Endodermal cell (in vitro differentiated cells): ENCODE measurements around the gene XG. TPM values are rescaled to one million over a fixed set of nuclear protein-coding genes. Genes with fewer than 3 reads are reported as not detected.
A peak's percentile ranks its signal among the peaks of the same experiment; 100 is the strongest.

Experiments
- DNase-seq: peaks from one replicate; pipeline ENCODE4 v3.0.0-alpha.2; 2017
- H3K27ac ChIP-seq: 2 replicates; pipeline ENCODE4 v1.5.1; 2013; ENCODE audit warnings: mild to moderate bottlenecking, low read depth, low read length, moderate library complexity
- H3K27me3 ChIP-seq: 2 replicates; pipeline ENCODE4 v1.6.1; 2013; ENCODE audit warnings: mild to moderate bottlenecking, low read length, moderate library complexity; ENCODE audit not compliant: insufficient read depth, control insufficient read depth, poor library complexity, severe bottlenecking
- H3K36me3 ChIP-seq: 2 replicates; pipeline ENCODE4 v1.7.0; 2013; ENCODE audit warnings: mild to moderate bottlenecking, low read length, moderate library complexity; ENCODE audit not compliant: control insufficient read depth, insufficient read depth
- H3K4me1 ChIP-seq: one replicate; pipeline ENCODE4 v1.7.0; 2013; ENCODE audit warnings: low read length; ENCODE audit not compliant: control insufficient read depth, insufficient read depth
- H3K4me3 ChIP-seq: 2 replicates; pipeline ENCODE4 v1.5.1; 2013; ENCODE audit warnings: mild to moderate bottlenecking, low read length, moderate library complexity
- H3K9ac ChIP-seq: 2 replicates; pipeline ENCODE4 v1.6.1; 2013; ENCODE audit warnings: mild to moderate bottlenecking, low read length, moderate library complexity; ENCODE audit not compliant: poor library complexity, severe bottlenecking; ENCODE audit errors: extremely low read depth
- H3K9me3 ChIP-seq: 2 replicates; pipeline ENCODE4 v1.6.1; 2013; ENCODE audit warnings: mild to moderate bottlenecking, low read length, moderate library complexity; ENCODE audit not compliant: control insufficient read depth
- H3K27ac Mint-ChIP-seq: 2 replicates; pipeline ENCODE4 v1.8.0; 2020; ENCODE audit warnings: mixed read lengths
- H3K27me3 Mint-ChIP-seq: 2 replicates; pipeline ENCODE4 v1.8.0; 2021; ENCODE audit warnings: mild to moderate bottlenecking, mixed read lengths; ENCODE audit not compliant: insufficient read depth
- H3K36me3 Mint-ChIP-seq: 2 replicates; pipeline ENCODE4 v1.8.0; 2020; ENCODE audit warnings: low read depth, mixed read lengths
- H3K4me1 Mint-ChIP-seq: 2 replicates; pipeline ENCODE4 v1.8.0; 2020; ENCODE audit warnings: mixed read lengths
- H3K4me3 Mint-ChIP-seq: 2 replicates; pipeline ENCODE4 v1.8.0; 2020; ENCODE audit warnings: mild to moderate bottlenecking, moderate library complexity, mixed read lengths
- H3K9me3 Mint-ChIP-seq: 2 replicates; pipeline ENCODE4 v1.8.0; 2020; ENCODE audit warnings: mild to moderate bottlenecking, mixed read lengths
- CTCF ChIP-seq: fragments of 200-600 bp; sonication (generic); conservative IDR thresholded peaks from 2 replicates; pipeline ENCODE4 v1.5.0; 2021; ENCODE audit warnings: antibody characterized with exemption, mild to moderate bottlenecking
- WGBS, 2 experiments: methylation state at CpG; one replicate each; pipeline versions ENCODE4 v1.1.5 to v1.1.7; 2013; ENCODE audit warnings: missing lambda C conversion rate in 2 of 2, mixed read lengths in 1 of 2; ENCODE audit not compliant: insufficient coverage in 1 of 2, insufficient read length in 1 of 2; 5-methylcytosine and 5-hydroxymethylcytosine counted together
- total RNA-seq, 2 donors: library from RNA; stranded (reverse); fragmentation: NEBNext Ultra II Directional in 1 of 2; extraction: Animal tissue kit (Norgen Biotek cat#: 25700) in 1 of 2; gene quantifications; 2 replicates in 1 of 2; 3 replicates in 1 of 2; pipeline ENCODE4 v1.2.1, GENCODE V29; 2021

XG gene
- total RNA-seq, 2 donors from 2014 or later, result 1.1 to 1.3 TPM

DNA sequence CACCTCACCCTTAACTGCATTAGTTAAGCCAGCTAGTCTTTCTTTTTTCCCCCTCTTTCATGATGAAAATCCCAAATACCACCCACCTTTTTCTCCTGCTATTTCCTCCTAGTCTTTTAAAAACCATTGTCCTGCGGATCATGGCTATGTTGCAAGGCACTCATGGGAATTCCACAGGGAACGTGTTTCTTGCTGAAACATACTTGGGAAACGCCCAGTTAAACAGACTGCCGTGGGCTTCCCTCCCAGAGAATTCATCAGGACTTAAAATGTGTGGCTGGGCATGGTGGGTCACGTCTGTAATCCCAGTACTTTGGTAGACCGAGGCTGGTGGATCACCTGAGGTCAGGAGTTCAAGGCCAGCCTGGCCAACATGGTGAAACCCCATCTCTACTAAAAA is 32.2 kb downstream of the XG start:
- Mint-ChIP-seq H3K4me1 (peaks cover 45% of the 10 kb centered on the region), H3K9me3 (peaks cover 4% of the 10 kb centered on the region)

GRCh38 chrX:2785538-2785937 is 33.7 kb downstream of the XG start:
- no peaks in the 10 kb centered on the region for H3K36me3 ChIP-seq
- no peak for DNase-seq
- H3K9me3 ChIP-seq, result no peaks in the 10 kb centered on the region
- no peak overlapping the region for H3K9ac ChIP-seq
- H3K27ac Mint-ChIP-seq, result no peak overlapping the region
- H3K36me3 Mint-ChIP-seq, result no peaks in the 10 kb centered on the region
- no peaks in the 10 kb centered on the region for H3K9me3 Mint-ChIP-seq
- H3K4me1 Mint-ChIP-seq, result peaks cover 41% of the 10 kb centered on the region
- no peaks in the 10 kb centered on the region for H3K27me3 ChIP-seq
- peaks cover 2% of the 10 kb centered on the region for H3K27me3 Mint-ChIP-seq
- no peak overlapping the region for H3K4me3 Mint-ChIP-seq
- no peak overlapping the region for H3K27ac ChIP-seq
- no peaks in the 10 kb centered on the region for H3K4me1 ChIP-seq
- 95% methylated on average over 4 of the region's 4 CpGs; no CpG with 5 or more reads in 1 of the 2 experiments for WGBS, 2 experiments
- no peak overlapping the region for H3K4me3 ChIP-seq
- TF ChIP-seq CTCF, result no peak

More for the DNA sequence above, 32.2 kb downstream of the XG start:
- Histone ChIP-seq H3K27me3 (no peaks in the 10 kb centered on the region), H3K4me3 (no peak overlapping the region), H3K9me3 (peaks cover 4% of the 10 kb centered on the region), H3K36me3 (no peaks in the 10 kb centered on the region), H3K9ac (no peak overlapping the region), H3K27ac (no peak overlapping the region), H3K4me1 (no peaks in the 10 kb centered on the region)
- no peaks in the 10 kb centered on the region for H3K36me3 Mint-ChIP-seq
- H3K4me3 Mint-ChIP-seq, result no peak overlapping the region
- peak overlapping the region; percentile 66 for H3K27ac Mint-ChIP-seq
- no peak for DNase-seq
- peaks cover 2% of the 10 kb centered on the region for H3K27me3 Mint-ChIP-seq
- TF ChIP-seq CTCF, result no peak
- WGBS, 2 experiments, result 88 to 89% methylated on average over 3 to 6 of the region's 6 CpGs

DNA sequence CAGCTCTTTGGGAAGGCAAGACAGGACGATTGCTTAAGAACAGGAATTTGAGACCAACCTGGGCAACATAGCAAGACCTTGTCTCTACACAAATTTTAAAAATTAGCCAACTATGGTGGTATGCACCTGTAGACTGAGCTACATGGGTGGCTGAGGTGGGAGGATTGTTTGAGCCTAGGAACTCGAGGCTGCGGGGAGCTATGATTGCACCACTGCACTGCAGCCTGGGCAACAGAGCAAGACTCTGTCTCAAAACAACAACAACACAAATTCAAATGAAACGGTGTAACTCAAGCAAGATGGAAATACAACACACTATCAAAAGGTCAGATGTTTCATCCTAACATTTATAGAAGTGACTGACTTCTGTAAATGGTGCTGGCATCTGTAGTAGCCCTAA is 37.1 kb downstream of the XG start:
- DNase-seq, result no peak
- no peaks in the 10 kb centered on the region for H3K36me3 Mint-ChIP-seq
- no peak overlapping the region for H3K9ac ChIP-seq
- no peaks in the 10 kb centered on the region for H3K9me3 Mint-ChIP-seq
- no peak overlapping the region for H3K27ac ChIP-seq
- WGBS, 2 experiments, result 93% methylated on average over 2 of the region's 4 CpGs; no CpG with 5 or more reads in 1 of the 2 experiments
- no peak overlapping the region for H3K4me3 Mint-ChIP-seq
- no peak for TF ChIP-seq CTCF
- no peak overlapping the region for H3K4me3 ChIP-seq
- H3K4me1 Mint-ChIP-seq, result peaks cover 27% of the 10 kb centered on the region
- no peaks in the 10 kb centered on the region for H3K27me3 ChIP-seq
- H3K36me3 ChIP-seq, result no peaks in the 10 kb centered on the region
- H3K4me1 ChIP-seq, result no peaks in the 10 kb centered on the region
- H3K9me3 ChIP-seq, result no peaks in the 10 kb centered on the region
- peaks cover 2% of the 10 kb centered on the region for H3K27me3 Mint-ChIP-seq
- no peak overlapping the region for H3K27ac Mint-ChIP-seq
